OCI-M2 (cell line): ENCODE measurements around the gene PDPK1.
"Not testable (repeated sequence)": the region's sequence is repeated elsewhere in the genome, so short reads cannot be mapped to it uniquely, and the experiment has no call there.

Experiments
- DNase-seq: peaks from one replicate; lab custom pipeline; 2025; ENCODE audit not compliant: unreplicated experiment; lab: John Stamatoyannopoulos, UW

Gene PDPK1

DNA sequence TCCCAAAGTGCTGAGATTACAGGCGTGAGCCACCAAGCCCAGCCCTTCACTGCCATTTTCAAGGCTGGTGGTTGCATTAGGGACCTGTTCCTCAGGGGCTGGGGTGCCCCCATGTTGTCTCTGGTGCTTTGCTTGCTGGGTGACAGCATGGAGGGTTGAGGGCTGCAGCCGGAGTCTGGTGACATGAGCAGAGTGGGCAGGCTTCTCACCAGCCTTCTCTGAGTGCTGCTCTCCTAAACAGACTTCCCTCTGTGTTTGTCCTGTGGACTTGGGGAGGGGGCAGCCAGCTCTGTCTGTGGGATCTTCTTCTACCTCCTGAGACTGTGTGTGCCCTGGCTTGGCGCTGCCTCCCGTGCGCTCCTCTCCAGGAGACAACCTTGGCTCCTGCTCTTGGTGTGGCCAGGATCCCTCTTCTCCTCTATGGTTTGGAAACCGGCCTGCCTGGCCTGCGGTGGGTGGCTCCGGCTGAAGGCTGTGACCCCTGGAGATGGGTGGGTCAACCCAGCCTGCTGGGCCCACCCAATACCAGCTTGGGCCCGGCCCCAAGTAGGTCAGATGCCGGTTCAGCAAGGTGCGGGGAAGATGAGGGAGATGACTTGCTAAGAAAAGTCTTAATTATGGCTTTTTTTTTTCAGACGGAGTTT is 72.1 kb downstream of the PDPK1 start:
- no peak for DNase-seq

DNA sequence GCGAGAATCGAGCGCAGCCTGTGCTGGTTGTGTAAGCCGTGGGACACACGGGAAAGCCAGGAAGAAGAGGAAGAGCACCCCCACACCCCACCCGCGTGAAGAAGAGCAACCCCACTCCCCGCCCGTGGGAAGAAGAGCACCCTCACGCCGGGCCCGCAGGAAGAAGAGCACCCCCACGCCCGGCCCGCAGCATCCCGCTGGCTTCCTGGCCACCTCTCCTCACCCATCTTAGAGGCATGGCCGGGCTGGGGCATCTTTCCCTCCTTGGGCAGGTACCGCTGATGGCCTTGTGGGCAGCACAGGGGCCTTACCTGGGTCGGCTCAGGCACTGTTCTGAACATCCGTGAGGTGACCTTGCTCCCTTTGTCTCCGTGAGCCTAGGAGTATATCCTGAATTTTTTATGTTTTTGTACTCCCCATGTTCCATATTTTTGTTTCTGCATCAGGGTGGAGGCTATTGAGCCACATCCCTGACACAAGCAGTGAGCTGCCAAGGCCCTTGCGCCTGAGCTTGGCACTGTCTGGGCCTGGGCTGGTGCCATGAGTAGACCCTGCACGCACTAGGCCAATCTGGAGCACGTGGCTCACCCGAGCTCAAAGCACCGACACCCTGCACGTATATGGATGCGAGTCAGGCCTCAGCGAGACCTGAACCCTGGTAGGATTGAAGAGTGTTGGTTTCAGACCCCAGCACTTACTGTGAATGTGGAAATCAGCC is 73.1 kb downstream of the PDPK1 start:
- no peak for DNase-seq

DNA sequence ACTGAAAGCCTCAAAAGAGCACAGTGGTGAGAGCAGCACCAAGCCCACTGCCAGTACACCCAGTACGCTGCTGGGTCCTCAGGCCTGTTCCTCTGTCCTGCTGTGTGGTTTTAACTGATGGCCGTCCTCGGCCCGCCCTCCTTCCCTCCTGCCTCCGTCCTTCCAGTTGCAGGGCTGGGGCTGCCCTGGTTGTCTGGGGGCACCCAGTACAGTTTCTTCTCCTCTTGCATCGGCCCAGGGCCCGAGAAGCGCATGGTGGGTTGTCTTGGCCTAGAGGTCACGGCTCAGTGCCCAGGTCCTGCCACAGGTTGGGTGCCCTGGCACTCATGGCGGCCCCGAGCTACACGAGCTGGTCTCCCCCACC is 73.7 kb downstream of the PDPK1 start:
- no peak for DNase-seq

DNA sequence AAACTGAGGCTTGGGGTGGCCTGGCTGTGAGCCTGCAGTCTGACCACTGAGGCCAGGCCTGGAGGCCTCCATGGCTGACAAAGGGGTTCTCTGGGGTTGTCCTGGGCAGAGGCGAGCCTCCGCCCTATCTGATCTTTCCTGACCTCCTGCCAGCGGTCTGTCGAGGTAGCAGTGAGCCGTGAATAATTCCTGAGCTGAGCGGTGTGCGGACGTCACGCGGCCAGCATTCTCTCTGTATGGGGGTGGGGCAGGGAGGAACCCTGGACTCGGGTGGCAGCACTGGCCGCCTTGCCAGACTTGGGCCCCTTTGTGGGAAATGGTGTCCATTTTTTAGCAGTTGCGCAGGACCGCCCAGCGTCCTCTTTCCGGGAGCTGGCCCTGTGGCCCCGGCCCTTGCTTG is 74.1 kb downstream of the PDPK1 start:
- DNase-seq, result not testable (repeated sequence)

DNA sequence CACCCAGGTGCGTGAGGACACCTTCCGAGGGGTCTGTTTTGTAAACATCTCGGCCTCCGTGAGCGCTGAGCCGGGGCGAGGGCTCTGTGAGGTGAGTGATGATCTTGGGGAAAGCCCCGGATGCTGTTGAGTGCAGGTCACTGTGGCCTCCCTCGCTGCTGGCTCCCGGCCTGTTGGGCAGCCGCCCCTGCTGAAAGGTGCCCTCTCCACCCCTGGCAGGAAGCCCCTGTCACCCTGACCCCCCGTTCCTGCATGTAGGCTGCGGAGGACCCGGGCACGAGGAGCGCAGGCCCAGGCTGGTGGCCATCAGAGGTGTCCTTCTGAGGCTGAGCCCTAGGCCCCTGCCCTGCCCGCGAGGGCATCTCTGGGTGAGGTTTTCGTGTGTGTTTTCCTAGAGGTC is 75.4 kb downstream of the PDPK1 start:
- DNase-seq, result not testable (repeated sequence)

DNA sequence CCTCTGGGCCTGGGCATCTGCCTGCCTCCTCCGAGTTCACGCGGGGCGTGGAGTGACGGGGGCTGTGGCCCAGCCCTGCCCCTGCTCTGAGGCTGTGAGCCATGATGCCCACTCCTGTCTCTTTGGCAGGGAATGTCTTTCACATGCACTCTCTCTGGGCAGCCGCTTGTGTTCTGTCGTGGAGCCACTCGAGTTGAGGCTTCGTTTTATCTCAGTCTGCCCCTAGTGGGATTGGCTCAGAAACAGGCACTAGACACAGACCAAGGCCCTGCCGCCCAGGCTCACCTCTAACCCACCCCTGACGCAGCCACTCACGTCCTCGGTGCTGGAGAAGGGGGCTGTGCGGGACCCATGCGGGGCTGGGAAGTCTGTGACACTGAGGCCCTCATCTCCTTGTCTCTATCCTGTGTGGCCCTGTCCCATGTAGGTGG is 77.0 kb downstream of the PDPK1 start:
- DNase-seq, result no peak

DNA sequence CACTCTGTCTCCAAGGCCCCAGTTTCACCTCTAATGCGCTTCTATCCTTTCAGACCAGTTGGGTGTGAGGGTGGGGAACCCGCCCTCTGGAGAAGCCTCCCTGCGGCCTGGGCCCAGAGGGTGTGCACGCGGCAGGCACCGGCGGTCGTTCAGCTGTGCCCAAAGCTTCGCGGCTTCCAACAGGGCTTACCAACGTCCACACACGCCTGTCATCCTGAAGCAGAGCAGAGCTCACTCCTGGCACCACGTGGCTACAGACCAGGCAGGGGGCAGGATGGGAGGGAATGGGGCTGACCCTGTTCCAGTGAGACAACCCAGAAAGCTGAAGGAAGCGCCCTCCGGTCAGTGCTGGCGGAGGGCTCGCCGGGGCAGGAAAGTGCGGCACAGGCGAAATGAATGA is 81.1 kb downstream of the PDPK1 start:
- not testable (repeated sequence) for DNase-seq

DNA sequence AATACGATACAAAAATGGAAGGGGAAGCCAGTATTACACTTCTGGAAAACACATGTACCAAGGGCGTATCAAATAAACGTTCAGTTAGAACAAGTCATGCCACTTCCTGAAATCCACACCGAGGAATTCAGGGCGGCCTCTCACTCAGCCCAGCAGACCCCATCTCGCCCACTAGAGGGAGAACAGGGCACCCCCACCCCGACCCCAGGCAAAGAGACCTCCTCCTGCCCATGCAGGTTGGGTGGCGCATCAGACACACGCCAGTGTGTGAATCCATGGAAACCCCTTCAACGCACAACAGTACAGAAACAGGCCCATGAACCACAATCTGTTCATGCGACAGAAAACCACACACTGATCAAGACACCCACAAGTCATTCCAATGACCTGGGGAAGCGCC is 81.8 kb downstream of the PDPK1 start:
- DNase-seq, result not testable (repeated sequence)

DNA sequence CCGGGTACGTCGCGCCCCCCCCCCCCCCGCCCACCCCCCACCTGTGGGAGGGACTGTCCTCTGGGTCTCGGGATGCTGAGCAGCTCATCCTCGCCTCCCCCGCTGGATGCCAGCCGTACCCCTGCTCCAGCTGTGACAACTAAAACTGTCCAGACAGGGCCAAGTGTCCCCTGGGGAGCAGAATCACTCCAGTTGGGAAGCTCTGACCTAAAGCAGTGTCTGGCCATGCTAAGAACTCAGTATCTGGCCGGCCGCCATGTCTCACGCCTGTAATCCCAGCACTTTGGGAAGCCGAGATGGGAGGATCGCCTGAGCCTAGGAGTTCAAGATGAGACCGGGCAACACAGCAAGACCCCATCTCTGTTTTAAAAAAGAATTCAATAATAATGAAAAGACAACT is 83.0 kb downstream of the PDPK1 start:
- DNase-seq, result not testable (repeated sequence)

DNA sequence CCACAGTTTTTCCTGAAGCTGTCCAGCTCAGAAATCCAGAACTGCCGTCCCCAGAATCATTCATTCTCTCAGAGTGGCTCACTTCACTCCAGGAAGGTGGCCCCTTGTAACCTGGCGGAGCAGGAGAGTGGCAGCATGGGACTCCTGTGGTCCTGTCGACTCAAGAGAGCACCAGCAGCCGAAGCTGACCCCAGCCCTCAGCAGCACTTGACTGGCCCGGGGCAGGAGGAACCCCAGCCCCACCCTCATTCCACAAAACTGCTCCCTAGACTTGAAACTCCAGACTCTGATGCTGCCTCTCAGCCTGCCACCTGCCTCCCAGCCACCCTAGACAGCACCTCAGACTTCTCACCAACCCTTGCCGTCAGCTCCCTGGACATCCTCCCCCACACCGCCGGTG is 83.6 kb downstream of the PDPK1 start:
- not testable (repeated sequence) for DNase-seq

DNA sequence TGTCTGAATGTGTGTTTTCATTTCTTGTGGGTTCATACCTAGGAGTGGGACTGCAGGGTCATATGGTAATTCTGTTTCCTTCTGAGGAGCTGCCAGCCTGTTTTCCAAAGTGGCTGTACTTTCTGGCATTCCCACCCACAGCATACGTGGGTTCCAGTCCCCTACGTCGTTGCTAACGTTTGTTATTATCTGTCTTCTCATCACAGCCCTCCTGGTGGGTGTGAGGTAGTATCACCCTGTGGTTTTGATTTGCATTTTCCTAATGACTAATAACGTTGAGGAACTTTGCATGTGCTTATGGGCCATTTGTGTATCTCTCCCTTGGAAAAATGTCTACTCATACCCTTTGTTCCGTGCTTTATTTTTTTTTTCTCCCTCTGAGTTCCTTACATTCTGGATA is 89.3 kb downstream of the PDPK1 start:
- not testable (repeated sequence) for DNase-seq

DNA sequence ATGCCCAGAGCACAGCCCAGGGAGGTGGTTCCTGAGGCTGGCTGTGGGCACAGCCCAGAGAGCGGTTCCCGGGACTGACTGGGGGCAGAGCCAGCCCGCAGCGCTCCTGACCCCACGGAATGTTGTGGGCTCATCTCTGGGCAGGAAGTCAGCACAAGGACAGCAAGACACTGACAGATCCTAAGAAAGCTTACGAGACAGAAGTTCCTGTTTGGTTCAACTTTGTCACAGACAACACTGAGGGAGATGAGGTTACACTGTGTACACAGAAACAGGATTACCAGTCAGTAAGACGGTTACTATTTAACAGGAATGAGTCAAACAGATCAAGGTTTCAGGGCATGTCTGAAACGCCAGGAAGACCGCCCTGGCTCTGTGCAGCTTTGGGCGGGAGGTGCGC is 93.4 kb downstream of the PDPK1 start:
- DNase-seq, result not testable (repeated sequence)

DNA sequence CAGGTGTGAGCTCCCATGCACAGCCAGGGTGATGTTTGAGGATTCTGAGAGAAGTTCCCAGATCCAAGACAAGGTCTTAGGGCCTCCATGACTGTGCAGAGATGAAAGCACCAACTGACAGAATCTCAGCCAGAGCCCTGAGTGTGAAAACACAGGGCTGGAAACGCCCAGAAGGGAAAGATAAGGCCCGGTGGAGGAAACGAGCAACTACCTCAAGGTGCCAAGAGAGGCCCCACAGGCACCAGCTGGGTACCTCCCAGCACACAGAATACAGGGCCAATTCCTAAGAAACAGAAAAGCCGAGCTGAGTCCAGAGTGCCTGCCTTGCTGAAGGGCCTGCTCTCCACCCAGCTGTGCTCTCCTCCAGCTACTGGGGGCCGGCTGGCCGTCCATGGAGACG is 94.5 kb downstream of the PDPK1 start:
- not testable (repeated sequence) for DNase-seq

DNA sequence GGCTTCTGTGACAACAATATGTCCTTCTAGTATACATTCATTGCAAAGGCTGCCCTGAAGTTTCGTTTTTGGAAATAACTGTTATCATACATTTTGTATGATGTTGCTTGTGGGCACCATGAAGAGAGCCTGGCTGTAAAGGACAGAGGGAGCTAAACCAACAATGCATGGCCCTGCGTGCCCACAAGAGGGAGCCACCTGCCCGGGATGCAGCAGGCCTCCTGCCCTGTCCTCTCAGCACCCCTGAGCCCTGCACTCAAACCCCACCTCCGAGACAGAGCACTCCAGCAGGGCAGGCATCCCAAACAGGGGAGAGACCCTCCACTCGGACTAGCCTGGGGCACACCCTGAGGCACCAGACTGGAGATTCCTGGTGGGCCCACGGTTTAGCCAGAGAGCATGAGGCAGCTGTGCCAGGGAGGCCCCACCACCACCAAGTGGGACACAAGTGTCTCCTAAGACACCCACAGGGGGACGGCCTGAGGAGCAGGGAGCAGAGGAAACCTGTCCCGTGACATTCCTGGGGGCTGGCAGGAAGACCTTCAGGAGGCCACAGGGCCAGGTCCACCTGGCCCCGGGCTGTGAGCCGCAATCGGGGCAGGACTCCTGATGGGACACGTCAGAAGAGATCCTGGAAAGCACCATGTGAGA is 101.4 kb downstream of the PDPK1 start:
- DNase-seq, result not testable (repeated sequence)

DNA sequence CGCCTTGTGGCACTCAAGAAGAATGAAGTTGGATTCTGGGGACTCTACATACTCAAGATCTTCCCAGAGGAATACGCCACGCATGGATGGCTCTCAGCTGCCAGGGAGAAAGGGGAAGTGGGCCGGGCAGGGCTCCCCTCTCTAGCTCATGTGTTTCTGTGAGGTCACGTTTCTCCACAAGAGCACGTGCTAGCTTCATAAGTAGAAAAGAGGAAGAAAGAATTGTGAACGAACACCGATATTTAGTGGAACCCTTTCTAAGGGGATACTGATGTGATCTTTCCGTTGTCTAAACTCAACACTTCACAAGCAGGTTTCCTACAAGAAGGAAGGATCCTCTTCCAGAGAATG is 101.9 kb downstream of the PDPK1 start:
- not testable (repeated sequence) for DNase-seq

DNA sequence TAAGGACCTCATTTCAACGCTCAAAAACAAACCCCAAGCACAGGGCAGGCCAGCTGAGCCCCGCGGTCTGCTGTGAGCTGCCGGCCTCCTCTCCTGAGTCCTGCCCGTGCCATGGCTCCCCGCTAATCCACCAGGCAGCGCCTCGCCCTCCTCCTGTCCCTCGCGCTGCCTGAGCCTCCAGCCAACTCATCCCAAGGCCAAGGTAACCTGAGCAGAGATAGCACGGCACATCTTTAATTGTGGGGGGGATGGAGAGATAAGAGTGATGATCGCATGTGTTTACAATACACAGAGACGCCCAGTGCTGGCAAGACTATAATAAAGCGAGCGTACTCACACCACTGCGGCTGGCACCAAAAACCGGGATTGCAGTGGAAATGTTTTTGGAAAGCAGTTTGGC is 104.7 kb downstream of the PDPK1 start:
- not testable (repeated sequence) for DNase-seq

DNA sequence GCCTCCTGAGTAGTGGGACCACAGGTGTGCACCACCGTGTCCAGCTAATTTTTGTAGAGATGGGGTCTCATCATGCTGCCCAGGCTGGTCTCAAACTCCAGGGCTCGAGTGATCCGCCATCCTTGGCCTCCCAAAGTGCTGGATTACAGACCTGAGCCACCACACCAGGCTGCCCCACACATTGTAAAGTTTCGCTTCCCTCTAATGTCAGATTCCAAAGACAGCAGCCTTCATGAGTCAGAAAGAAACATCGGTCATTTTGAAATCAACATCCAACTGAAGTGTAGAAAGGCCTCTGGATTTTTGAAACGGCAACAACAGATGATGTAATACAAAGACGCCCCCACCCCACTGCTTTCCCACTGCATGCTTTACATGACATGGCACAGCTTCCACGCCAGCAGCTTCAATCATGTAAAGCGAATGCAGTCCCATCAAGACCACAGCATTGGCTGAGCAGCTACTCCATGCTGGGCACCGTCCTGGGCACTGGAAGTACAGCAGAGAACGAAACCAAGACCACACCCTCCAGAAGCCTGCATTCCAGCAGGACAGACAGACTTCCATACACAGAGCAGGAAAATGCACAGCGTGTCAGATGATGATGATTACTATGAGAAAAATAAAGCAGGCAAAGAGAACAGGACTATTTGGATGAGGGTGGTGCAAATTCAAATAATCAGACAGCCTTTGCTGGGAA is 107.1 kb downstream of the PDPK1 start:
- DNase-seq, result not testable (repeated sequence)

DNA sequence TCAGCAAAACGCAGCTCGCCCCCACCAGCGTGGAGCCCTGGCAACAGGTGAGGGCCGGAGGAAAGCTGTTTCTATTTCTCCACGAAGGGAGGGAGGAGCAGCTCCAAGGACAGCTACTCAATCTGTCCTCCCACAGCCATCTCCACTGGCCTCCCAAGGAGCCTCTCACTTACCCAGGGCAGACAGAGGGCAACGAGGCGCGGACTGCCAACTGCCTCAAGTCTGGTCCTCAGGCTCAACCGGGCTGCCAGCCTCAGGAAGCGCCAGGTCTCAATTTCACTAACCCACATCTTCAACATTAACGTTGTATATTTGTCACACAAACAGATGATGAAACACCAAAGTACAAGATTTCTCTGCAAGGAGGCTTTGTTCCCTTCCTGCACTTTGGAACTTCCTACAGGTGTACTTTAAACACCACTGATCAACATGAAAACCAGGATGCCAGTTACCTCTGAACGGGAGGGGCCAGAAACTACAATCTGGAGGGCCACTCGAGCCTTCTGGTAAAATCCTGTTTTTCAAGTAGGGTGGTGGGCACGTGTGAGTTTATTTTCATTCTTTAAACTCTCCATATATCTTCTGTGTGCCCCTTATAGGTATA is 113.5 kb downstream of the PDPK1 start:
- DNase-seq, result not testable (repeated sequence)
